Heart left ventricle (tissue), 16 donors: Measurements from ENCODE around the gene HMCN2. TPM values are rescaled to one million over a fixed set of nuclear protein-coding genes. Genes with fewer than 3 reads are reported as not detected.
A peak's percentile ranks its signal among the peaks of the same experiment; 100 is the strongest.
"Not testable (repeated sequence)": the region's sequence is repeated elsewhere in the genome, so short reads cannot be mapped to it uniquely, and the experiment has no call there.

Experiments
- ATAC-seq, 4 donors: fragments of 200-7000 bp; cut with Tn5 transposase; one replicate each; pipeline ENCODE4 v1.9.1; 2020 to 2022; ENCODE audit warnings: moderate library complexity in 4 of 4, mild to moderate bottlenecking in 3 of 4, moderate number of reproducible peaks in 1 of 4
- DNase-seq, 5 donors: peaks; one replicate each; pipeline ENCODE4 v3.0.0-alpha.2; 2020
- H3K27ac ChIP-seq, 12 donors: fragments of 200-600 bp; sonication (generic) in 4 of 12; one replicate each; pipeline versions ENCODE4 v1.5.0 to v1.8.0; 2016 to 2022; ENCODE audit warnings: mild to moderate bottlenecking in 2 of 12
- H3K27me3 ChIP-seq, 9 donors: fragments of 200-600 bp; sonication (generic) in 2 of 9; one replicate each; pipeline versions ENCODE4 v1.5.1 to v1.8.0; 2016 to 2022; ENCODE audit warnings: mild to moderate bottlenecking in 3 of 9
- H3K36me3 ChIP-seq, 9 donors: fragments of 200-600 bp; sonication (generic) in 2 of 9; one replicate each; pipeline versions ENCODE4 v1.5.0 to v1.8.0; 2018 to 2022; ENCODE audit warnings: mild to moderate bottlenecking in 2 of 9
- H3K4me1 ChIP-seq, 12 donors: fragments of 200-600 bp; sonication (generic) in 4 of 12; one replicate each; pipeline versions ENCODE4 v1.5.0 to v1.8.0; 2016 to 2022; ENCODE audit warnings: mild to moderate bottlenecking in 3 of 12
- H3K4me3 ChIP-seq, 12 donors: fragments of 200-600 bp; sonication (generic) in 4 of 12; one replicate each; pipeline versions ENCODE4 v1.5.0 to v1.8.0; 2017 to 2022; ENCODE audit warnings: mild to moderate bottlenecking in 9 of 12, moderate library complexity in 4 of 12
- H3K9me3 ChIP-seq, 12 donors: fragments of 200-600 bp; sonication (generic) in 4 of 12; one replicate each; pipeline versions ENCODE4 v1.5.0 to v1.8.0; 2016 to 2022; ENCODE audit warnings: mild to moderate bottlenecking in 1 of 12
- POLR2A ChIP-seq, 2 donors: fragments of 450-650 bp; IDR thresholded peaks; one replicate each; pipeline ENCODE4 v1.6.1; 2017; ENCODE audit warnings: antibody characterized with exemption in 2 of 2, mild to moderate bottlenecking in 2 of 2, moderate library complexity in 2 of 2
- WGBS, 4 donors: extraction: QIAGEN DNeasy Blood & Tissue Kit in 2 of 4; methylation state at CpG; one replicate each; pipeline versions ENCODE4 v1.1.5 to v1.1.7; 2013 to 2018; 5-methylcytosine and 5-hydroxymethylcytosine counted together
- intact Hi-C, 10 donors: fragments of 100-400 bp; cut with DNase I; formaldehyde crosslinking; loops; one replicate each; pipeline versions ENCODE4 v1.11.1 to v1.14.2; 2022
- polyA plus RNA-seq, 2 donors: library from polyadenylated mRNA; stranded (reverse); fragments of 200-250 nt; gene quantifications; one replicate each; pipeline ENCODE4 v1.2.3, GENCODE V29; 2013
- total RNA-seq, 9 donors: library from RNA; depleted of rRNA in 2 of 9; stranded (reverse); fragments of >200 nt in 2 of 9; fragmentation: NEBNext Ultra II Directional in 3 of 9; extraction: Animal tissue kit (Norgen Biotek cat#: 25700) in 3 of 9; gene quantifications; one replicate each; pipeline versions ENCODE4 v1.1.0 to v1.2.4, GENCODE V29; 2016 to 2023
- TF ChIP-seq, protein P1 (sequence below), 12 donors: fragments of 200-600 bp; sonication (generic) in 4 of 12; IDR thresholded peaks; one replicate each; pipeline versions ENCODE4 v1.5.0 to v1.8.0; 2018 to 2022; ENCODE audit warnings: antibody characterized with exemption in 12 of 12, mild to moderate bottlenecking in 5 of 12
- donor health status: ischemic (EF 13 %, LVEDD 7.1; RV severe dilation, severe dysfunction).
- donor health status: healthy with polysubstance abuse.
- donor health status: DM: no; HTN: yes; CAD: no.
- donor health status: DM: no; HTN: no; CAD: no.
- donor health status: ischemic (EF 25% LVEDD 6.9; RV normal size, moderate dysfunction).
- donor health status: ischemic (EF 25% LVEDD 5.7; RV mildly dilated, moderate dysfunction).
- donor health status: healthy.
- donor health status: DM: yes; HTN: yes; CAD: no.
- donor health status: ischemic (EF 35%, LVEDD 5.7; RV mildly dilated, moderate dysfunction).
- donor health status: nonischemic (EF 11% LVEDD 7.7; RV severe dilation, severe dysfunction).
- donor health status: DM: yes; HTN: yes; CAD: no.
- donor health status: PGD.
- donor health status: ischemic (EF 29% LVEDD 5.4; RV normal size, mild dysfunction).
- donor health status: nonischemic (EF 23%, LVEDD 6.1; RV moderate dilation, normal function).

The HMCN2 gene
- total and polyA plus RNA-seq, 11 donors: 2.3 to 10.4 (median 4.3) TPM

DNA sequence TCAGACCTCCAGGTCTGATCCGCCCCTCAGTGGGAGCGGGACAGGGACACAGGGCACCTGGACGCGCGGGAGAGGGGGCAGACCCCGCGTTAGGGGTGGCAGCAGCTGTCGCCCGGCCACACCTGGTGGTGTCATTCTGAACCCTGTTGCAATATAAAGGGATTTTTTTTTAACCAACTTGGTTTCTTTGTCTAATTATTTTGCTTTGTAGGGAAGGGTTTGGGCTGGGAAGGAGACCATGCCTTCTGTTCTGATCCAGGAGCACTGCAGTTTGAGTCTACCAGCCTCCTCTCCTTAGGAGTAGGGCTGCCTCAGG lies 168.3 kb downstream of the HMCN2 start:
- DNase-seq: no peak
- Histone ChIP-seq H3K4me3 (peak overlapping the region in 1 of 12 donors; percentile 7), H3K4me1 (peaks cover 0 to 12% (median 4%) of the 10 kb centered on the region in 12 donors), H3K9me3 (no peaks in the 10 kb centered on the region), H3K27me3 (peaks cover 0 to 23% (median 10%) of the 10 kb centered on the region in 9 donors), H3K27ac (no peak overlapping the region), H3K36me3 (no peaks in the 10 kb centered on the region)
- WGBS, 4 donors: 56 to 80% (median 67%) methylated on average over 2 to 9 of the region's 9 CpGs
- TF ChIP-seq, protein P1, sequence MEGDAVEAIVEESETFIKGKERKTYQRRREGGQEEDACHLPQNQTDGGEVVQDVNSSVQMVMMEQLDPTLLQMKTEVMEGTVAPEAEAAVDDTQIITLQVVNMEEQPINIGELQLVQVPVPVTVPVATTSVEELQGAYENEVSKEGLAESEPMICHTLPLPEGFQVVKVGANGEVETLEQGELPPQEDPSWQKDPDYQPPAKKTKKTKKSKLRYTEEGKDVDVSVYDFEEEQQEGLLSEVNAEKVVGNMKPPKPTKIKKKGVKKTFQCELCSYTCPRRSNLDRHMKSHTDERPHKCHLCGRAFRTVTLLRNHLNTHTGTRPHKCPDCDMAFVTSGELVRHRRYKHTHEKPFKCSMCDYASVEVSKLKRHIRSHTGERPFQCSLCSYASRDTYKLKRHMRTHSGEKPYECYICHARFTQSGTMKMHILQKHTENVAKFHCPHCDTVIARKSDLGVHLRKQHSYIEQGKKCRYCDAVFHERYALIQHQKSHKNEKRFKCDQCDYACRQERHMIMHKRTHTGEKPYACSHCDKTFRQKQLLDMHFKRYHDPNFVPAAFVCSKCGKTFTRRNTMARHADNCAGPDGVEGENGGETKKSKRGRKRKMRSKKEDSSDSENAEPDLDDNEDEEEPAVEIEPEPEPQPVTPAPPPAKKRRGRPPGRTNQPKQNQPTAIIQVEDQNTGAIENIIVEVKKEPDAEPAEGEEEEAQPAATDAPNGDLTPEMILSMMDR (IDR thresholded peaks at IDR 0.05): no peak
- no peak for TF ChIP-seq POLR2A (IDR thresholded peaks at IDR 0.05)
- intact Hi-C loops: no loop called here
- ATAC-seq: no peak

DNA sequence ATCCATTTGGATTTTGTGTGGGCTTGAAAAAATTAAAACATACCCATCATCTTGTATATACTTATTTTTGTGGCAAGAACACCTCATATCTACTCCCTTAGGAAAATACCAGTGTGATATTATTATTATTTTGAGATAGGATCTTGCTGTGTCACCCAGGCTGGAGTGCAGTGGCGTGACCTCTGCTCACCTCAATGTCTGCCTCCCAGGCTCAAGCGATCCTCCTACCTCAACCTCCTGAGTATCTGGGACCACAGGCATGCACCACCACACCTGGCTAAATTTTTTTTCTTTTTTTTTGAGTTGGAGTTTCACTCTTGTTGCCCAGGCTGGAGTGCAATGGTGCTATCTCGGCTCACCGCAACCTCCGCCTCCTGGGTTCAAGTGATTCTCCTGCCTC lies 169.1 kb downstream of the HMCN2 start:
- ATAC-seq, DNase-seq, H3K4me3 ChIP-seq, intact Hi-C loops, H3K36me3 ChIP-seq, H3K9me3 ChIP-seq, H3K27ac ChIP-seq: not testable (repeated sequence)
- Histone ChIP-seq H3K27me3 (peaks cover 0 to 23% (median 10%) of the 10 kb centered on the region in 9 donors), H3K4me1 (peaks cover 0 to 12% (median 4%) of the 10 kb centered on the region in 12 donors)
- WGBS, 4 donors: 87 to 97% (median 94%) methylated on average over 5 of the region's 5 CpGs

DNA sequence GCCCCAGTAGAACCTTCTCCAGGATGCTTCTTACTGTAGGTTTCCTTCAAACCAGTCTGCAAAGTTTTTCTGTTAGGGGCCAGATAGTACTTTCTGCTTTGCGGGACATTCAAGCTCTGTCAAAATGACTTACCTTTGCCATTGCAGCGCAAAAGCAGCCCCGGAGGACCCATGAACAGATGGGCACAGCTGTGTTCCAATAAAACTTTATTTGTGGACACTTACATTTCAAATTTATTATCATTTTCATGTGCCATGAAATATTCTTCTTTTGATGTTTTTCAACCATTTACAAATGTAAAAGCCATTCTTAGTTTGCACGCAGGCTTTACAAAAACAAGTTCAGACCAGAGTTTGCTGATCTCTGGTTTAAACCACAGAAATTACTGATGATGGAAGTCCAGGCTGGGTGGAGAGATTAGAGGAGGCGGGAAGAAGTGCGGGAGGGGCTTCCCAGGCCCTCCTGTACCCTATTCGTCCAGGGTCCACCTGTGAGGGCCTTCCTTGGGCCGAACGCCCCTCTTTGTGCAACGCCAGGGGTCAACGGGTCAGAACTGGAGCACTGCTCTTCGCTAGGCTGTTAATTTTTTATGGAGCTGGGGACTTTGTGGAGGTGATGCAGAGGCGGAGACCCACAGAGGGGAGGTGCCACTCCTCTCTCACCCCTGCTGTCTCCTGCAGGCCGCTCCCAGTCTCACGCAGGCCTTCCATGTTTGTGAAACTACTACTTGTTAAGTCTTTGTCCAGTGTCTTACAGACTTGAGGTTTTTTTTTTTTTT lies 171.6 kb downstream of the HMCN2 start:
- Histone ChIP-seq H3K4me3 (no peak overlapping the region), H3K27ac (no peak overlapping the region), H3K9me3 (peaks cover 0 to 21% (median 12%) of the 10 kb centered on the region in 12 donors), H3K27me3 (peaks cover 0 to 23% (median 10%) of the 10 kb centered on the region in 9 donors), H3K4me1 (peaks cover 0 to 12% (median 4%) of the 10 kb centered on the region in 12 donors), H3K36me3 (no peaks in the 10 kb centered on the region)
- intact Hi-C loops: no loop called here
- DNase-seq (peak in 1 of 5 donors; percentile 22), ATAC-seq (no peak)
- WGBS, 4 donors: 80 to 87% (median 83%) methylated on average over 15 of the region's 15 CpGs
- TF ChIP-seq, protein P1 (IDR thresholded peaks at IDR 0.05): no peak
- TF ChIP-seq POLR2A (IDR thresholded peaks at IDR 0.05): no peak

DNA sequence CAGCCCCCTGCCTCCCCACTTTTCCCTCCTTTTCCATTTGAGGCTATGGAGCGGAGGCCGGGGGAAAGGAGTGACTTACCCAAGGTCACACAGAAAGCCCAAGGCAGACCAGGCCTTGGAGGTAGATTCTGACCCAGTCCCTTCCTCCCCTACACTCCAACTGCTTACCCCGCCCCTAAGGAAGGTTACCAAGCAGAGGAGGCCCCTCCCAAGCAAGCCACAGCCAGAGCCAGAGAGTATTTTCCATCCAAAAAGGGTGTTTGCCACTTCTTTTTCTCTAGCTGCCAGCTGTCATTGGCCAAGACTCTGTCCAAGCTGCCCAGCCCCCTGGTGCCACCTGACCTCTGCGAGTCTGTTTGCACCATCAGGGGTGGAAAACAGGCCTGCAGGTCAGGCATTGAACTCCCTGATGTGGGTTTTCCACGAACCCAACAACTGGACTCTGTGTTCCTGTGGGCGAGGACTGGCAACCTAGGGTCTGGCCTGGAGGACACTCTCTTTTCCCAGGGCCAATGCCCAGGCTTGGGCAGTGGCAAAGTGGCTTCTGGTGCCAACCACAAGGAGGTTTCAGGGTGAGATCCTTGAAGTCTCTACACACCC lies 172.9 kb downstream of the HMCN2 start:
- TF ChIP-seq, protein P1 (IDR thresholded peaks at IDR 0.05): no peak
- no peak for TF ChIP-seq POLR2A (IDR thresholded peaks at IDR 0.05)
- peaks cover 0 to 14% (median 7%) of the 10 kb centered on the region in 9 donors for H3K27me3 ChIP-seq
- WGBS, 4 donors: 82 to 92% (median 89%) methylated on average over 6 of the region's 6 CpGs
- ATAC-seq (no peak), DNase-seq (peak in 1 of 5 donors; percentile 19)
- H3K27ac ChIP-seq: no peak overlapping the region
- peaks cover 0 to 4% (median 2%) of the 10 kb centered on the region in 12 donors for H3K4me1 ChIP-seq
- peaks cover 0 to 22% (median 12%) of the 10 kb centered on the region in 12 donors for H3K9me3 ChIP-seq
- no peaks in the 10 kb centered on the region for H3K36me3 ChIP-seq
- intact Hi-C loops: no loop called here
- no peak overlapping the region for H3K4me3 ChIP-seq
